ENCODE data around the gene WIPF1.

Gene WIPF1

DNA sequence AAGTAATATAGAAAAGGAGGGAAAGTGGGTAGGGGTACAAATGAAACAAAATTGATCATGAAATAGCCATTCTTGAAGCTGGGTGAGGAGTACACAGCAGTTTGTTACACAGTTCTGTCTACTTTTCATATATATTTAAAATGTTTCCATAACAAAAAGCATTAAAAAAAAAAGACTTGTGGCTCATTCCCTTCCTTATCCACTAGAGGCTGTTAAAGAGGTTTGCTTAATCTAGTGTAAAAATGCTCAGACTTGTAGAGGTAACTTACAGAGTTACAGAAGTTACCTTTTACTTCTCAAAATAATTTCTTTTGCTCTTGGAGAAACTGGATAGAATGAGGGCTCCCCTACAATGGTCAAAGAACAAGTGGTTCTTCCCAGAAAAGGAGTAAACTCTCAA is 8.1 kb upstream of the WIPF1 start:
- TF ChIP-seq, protein P1, sequence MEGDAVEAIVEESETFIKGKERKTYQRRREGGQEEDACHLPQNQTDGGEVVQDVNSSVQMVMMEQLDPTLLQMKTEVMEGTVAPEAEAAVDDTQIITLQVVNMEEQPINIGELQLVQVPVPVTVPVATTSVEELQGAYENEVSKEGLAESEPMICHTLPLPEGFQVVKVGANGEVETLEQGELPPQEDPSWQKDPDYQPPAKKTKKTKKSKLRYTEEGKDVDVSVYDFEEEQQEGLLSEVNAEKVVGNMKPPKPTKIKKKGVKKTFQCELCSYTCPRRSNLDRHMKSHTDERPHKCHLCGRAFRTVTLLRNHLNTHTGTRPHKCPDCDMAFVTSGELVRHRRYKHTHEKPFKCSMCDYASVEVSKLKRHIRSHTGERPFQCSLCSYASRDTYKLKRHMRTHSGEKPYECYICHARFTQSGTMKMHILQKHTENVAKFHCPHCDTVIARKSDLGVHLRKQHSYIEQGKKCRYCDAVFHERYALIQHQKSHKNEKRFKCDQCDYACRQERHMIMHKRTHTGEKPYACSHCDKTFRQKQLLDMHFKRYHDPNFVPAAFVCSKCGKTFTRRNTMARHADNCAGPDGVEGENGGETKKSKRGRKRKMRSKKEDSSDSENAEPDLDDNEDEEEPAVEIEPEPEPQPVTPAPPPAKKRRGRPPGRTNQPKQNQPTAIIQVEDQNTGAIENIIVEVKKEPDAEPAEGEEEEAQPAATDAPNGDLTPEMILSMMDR (IDR thresholded peaks at IDR 0.05), result no peak
- Histone ChIP-seq H3K36me3 (peaks cover 73% of the 10 kb centered on the region), H3K4me3 (ENCODE audit: low read depth in 1 of 2, low read length in 1 of 2) (no peak overlapping the region), H3K4me1 (ENCODE audit: control insufficient read depth in 1 of 2, insufficient read depth in 1 of 2, low read depth in 1 of 2, low read length in 1 of 2) (peaks cover 8 to 47% of the 10 kb centered on the region in 2 experiments), H3K9me3 (no peaks in the 10 kb centered on the region), H3K27ac (peak overlapping the region; percentile 80), H3K27me3 (no peaks in the 10 kb centered on the region)

DNA sequence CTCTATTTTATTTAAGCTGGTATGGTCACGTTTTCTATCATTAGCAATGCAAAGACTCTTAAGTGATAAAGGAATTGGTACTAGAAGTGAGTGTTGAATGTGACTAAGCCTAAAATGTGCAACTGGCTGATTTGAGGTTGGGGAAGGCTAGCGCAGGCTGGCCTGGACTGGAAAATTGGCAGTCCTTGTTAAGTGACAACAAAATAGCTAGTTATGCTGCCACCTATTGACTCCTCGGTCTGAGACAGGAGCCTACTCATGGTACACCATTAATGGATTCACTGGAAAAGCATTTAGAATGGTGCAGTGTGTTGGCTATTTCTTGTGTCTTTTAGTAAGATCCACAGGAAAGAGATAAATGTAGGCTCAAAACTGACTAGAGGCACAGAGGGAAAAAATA is 5.7 kb upstream of the WIPF1 start:
- no peaks in the 10 kb centered on the region for H3K27me3 ChIP-seq
- H3K36me3 ChIP-seq, result peaks cover 58% of the 10 kb centered on the region
- no peak overlapping the region for H3K4me3 ChIP-seq (ENCODE audit: low read depth in 1 of 2, low read length in 1 of 2)
- H3K4me1 ChIP-seq (ENCODE audit: control insufficient read depth in 1 of 2, insufficient read depth in 1 of 2, low read depth in 1 of 2, low read length in 1 of 2), result peaks cover 24 to 52% of the 10 kb centered on the region in 2 experiments
- H3K27ac ChIP-seq, result peak overlapping the region; percentile 47
- no peaks in the 10 kb centered on the region for H3K9me3 ChIP-seq
- TF ChIP-seq, protein P1 (IDR thresholded peaks at IDR 0.05), result peak; percentile 27

DNA sequence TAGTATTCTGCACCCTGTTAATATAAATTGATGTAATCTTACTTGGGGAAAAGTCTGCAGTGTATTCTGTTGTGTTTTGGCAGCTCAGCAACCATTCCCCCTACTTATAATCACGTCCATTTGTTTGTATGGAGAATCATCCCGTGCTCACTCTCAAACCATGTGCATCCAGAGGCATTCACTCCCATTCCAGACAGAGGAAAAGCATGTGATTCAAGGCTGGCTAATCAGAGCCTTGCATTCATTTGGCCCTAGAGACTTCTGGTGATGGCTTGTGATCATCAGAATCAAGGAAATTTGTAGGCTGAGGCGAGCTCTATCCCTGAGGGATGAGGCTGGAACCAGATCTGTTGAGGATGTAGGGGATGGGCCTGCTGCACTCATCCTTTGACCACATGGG is 5.1 kb upstream of the WIPF1 start:
- Histone ChIP-seq H3K4me1 (ENCODE audit: control insufficient read depth in 1 of 2, insufficient read depth in 1 of 2, low read depth in 1 of 2, low read length in 1 of 2) (peaks cover 29 to 57% of the 10 kb centered on the region in 2 experiments), H3K36me3 (peaks cover 53% of the 10 kb centered on the region), H3K9me3 (no peaks in the 10 kb centered on the region), H3K27ac (peak overlapping the region; percentile 47), H3K4me3 (ENCODE audit: low read depth in 1 of 2, low read length in 1 of 2) (no peak overlapping the region), H3K27me3 (no peaks in the 10 kb centered on the region)
- TF ChIP-seq, protein P1 (IDR thresholded peaks at IDR 0.05), result no peak

DNA sequence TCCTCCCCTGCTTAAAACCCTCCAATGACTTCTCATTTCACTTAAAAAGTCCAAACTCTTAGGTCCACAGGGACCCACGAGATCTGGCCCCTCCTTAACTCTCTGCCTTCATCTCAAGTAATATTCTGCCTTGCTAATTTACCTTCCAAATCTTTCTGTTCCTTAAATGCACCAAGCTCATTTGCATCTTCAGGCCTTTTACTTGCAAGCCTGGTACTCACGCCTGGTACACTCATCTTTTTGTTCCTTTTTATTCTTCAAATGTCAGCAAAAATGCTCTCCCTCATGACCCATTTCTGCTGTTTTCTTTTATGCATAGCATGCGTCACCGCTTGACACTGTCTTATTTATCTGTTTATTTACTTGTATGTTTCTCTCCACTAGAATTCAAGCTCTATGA is 2.7 kb upstream of the WIPF1 start:
- Histone ChIP-seq H3K9me3 (no peaks in the 10 kb centered on the region), H3K36me3 (peaks cover 34% of the 10 kb centered on the region), H3K27me3 (no peaks in the 10 kb centered on the region), H3K4me3 (ENCODE audit: low read depth in 1 of 2, low read length in 1 of 2) (no peak overlapping the region), H3K4me1 (ENCODE audit: control insufficient read depth in 1 of 2, insufficient read depth in 1 of 2, low read depth in 1 of 2, low read length in 1 of 2) (peaks cover 53 to 57% of the 10 kb centered on the region in 2 experiments), H3K27ac (peak overlapping the region; percentile 95)
- TF ChIP-seq, protein P1 (IDR thresholded peaks at IDR 0.05), result no peak

DNA sequence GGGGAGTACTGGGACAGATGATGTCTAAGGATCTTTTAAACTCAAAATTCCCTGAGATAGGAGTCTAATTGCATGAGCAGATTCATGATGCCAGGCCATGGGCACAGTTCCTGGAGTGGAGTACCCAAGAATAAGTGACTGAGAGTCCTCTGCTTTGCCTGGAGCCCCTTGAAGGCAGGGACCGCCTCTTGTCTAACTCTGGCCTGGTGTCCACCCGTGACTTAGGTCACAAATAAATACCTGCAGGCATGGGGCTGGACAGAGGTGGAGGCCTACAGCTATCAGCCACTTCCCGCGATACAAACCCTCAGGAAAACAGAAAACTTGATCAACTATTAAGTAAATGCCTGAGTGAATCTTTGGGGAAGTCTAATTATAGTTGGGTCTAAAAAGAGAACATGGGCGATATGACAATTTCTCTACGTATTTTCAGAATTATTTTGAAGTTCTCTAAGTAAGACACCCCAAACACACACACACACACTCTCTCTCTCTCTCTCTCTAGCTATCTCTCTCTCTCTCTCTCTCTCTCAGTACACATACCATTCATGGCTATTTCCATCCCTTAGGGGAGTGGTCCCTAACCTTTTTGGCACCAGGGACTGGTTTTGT is 1.8 kb upstream of the WIPF1 start:
- Histone ChIP-seq H3K4me3 (ENCODE audit: low read depth in 1 of 2, low read length in 1 of 2) (peak overlapping the region in 1 of 2 experiments; percentile 69), H3K36me3 (peaks cover 25% of the 10 kb centered on the region), H3K27ac (peak overlapping the region; percentile 95), H3K9me3 (no peaks in the 10 kb centered on the region), H3K4me1 (ENCODE audit: control insufficient read depth in 1 of 2, insufficient read depth in 1 of 2, low read depth in 1 of 2, low read length in 1 of 2) (peaks cover 56 to 61% of the 10 kb centered on the region in 2 experiments), H3K27me3 (no peaks in the 10 kb centered on the region)
- TF ChIP-seq, protein P1 (IDR thresholded peaks at IDR 0.05), result no peak
